ENCODE results near the gene GUCY1A2.

Gene GUCY1A2

DNA sequence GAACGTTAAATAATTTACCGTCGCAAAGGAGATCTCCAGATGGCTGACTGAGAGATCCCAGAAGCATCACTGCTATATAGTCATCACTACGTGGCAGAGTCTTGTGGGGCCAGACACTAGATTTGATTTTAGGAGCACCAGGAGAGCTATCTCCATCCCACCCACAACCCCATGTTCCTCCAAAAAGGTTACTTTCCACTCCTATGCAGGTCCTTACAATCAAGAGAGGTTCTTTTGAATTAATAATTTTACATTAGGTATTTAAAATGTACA, 19.4 kb downstream of the GUCY1A2 start:
- no peak for DNase-seq (ENCODE audit: low spot score)

DNA sequence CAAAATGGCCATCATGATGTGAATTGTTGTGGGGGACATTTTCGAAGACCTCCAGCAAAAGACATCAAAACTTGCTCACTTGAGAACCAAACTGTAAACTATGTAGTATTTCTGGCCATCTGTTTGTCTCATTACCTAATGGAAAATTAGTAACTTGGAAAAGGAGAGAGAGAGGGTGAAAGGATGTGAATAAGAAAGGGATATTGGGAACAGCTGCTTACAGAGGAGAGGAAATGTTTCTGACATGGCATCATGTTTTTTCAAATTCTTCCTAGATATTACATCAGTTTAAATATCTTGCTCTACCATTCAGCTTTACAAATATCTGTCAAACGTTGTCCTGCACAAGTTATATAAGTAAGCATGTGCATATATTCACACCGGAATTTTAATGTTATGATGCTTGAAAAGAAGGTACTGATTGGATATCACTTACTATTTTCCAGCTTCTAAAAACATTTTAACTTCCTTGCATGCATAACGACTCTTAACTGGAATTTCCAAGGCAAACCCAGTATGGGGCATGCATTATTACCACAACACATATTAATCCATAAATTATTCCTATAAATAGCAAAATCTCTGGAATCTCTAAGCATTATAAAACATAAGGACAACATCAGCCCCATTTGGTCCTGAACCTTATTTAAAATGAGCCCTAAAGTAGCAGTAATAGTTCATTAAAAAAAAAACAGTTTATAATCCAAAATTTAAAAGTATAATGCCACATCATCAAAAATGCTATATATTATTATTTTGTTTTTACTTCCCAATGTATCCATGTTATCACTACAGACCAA, 20.0 kb downstream of the GUCY1A2 start:
- no peak for DNase-seq (ENCODE audit: low spot score)

DNA sequence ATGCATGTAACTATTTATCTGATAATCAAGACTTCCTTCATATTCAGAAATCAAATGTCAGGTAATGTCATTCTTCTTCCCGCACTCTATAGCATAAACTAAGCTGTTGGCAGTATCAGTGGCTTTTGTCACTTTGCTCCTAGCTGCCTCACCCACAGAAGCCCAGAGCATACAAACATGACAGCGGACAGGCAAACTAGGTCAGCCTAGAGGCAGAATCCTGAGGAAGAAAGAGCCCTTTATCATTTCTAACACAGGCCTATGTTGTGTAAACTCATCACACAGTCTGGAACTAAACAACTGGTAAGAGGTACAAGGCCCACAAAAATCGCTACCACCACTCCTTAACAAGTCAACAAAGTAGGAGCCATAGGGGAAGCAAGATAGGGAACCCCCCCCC, 21.0 kb downstream of the GUCY1A2 start:
- DNase-seq (ENCODE audit: low spot score): no peak

DNA sequence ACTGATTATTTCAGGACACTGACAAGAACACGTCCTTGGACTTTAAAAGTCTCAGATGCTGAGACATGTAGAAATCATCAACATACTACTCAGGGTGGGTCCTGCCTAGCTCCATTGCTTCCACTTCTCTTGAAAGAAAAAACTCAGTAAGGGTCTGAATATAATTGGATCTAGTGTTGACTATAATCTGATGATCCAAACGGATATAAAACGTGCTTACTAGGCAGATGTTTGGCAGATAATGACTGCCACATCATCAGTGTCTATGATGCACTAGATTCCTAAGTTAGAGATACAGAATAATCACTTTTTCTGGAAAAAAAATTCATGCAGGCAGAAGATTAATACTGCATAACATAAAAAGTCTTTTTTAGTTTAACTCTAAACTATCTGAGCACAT, 21.6 kb downstream of the GUCY1A2 start:
- no peak for DNase-seq (ENCODE audit: low spot score)

DNA sequence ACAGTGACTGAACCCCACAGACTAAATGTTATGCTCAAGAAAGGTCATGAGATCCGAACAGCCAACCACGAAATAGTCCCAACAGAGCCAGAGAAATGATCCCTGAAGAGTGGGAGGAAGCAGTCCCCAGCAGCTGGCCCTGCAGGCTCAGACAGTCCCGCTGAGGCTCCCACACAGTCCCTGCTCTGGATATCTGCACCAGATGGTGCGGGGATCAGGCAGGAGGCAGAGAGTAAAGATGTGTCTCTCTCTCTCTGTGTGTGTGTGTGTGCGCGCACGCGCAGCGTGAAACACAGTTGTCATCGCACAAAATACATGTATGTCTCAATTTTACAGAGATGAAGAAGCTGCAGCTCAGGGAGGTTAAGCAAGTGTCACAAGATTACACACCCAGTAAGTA, 27.9 kb downstream of the GUCY1A2 start:
- DNase-seq (ENCODE audit: low spot score): no peak

DNA sequence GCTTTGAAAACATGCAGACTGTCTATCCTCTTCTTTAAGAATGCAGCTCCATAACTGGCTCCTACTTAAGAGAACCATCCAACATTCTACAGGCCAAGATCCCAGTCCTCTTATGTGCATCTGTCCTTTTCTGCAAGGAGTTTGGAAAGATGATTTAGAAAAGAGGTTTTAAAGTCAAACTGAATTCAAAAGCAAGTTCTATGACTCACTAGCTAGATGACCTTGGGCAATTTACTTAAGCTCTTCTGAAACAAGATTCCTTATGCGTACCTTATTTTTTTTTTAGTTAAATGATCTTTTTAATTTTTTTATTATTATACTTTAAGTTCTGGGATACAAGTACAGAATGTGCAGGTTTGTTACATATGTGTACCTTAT, 29.2 kb downstream of the GUCY1A2 start:
- DNase-seq (ENCODE audit: low spot score): no peak

DNA sequence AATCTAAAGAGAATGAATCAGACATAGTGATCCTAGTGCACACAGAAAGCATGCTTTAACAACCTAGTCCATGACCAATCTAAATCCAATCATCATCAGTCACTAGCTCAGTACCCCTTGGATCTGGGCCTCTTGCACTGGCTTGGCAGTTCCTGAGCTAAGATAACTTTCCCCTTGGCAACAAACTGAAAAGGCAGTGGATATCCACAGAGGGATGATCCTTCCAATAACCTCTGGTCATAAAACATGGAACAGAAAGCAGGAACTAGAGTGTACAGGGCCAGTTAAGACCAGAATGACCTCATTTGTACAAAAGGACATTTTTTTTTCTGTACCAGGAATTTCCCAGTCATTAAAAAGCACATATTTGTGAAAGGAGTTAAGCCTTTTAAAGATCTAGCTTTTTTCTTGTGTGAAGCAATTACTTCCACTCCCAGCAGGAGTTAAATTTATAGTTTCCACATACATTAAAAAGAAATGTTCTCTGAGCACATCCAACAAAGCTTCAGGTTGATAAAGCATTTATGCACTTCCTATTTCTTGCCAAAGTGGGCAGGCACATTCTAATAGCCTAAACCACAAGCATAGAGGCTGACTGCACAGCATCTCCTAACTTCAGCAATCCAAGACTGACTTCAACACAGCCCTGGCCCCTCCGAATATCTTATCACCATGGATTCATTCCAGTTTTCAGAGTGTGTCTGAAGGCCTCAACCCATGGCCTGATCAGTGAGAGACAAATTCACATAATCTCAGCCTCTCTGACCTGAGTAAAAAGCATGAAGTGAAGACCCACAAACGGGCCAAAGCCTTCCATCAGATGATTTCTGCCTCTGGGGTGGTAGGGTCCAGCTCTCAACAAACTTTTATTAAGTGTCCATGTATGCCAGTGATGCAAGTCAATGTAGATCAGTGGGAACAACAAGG, 29.9 kb downstream of the GUCY1A2 start:
- no peak for DNase-seq (ENCODE audit: low spot score)

DNA sequence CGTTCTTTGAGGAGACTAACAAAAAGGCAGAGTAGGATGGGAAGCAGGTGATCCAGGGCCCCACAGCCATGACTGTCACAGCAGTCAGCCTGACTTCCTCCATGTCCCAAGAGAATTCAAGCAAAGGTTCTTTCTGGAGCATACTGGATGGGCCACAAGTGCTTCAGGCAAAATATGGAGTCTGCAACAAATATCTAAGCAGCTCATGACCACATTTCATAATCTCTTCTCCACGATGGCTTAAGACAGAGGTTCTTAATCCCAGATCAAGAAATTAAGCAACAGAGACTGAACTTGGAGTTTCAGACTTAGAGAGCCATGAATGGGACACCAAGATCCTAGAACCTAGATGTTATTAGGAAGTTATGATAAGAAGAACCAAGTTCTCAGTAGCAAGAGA, 31.6 kb downstream of the GUCY1A2 start:
- DNase-seq (ENCODE audit: low spot score): no peak

DNA sequence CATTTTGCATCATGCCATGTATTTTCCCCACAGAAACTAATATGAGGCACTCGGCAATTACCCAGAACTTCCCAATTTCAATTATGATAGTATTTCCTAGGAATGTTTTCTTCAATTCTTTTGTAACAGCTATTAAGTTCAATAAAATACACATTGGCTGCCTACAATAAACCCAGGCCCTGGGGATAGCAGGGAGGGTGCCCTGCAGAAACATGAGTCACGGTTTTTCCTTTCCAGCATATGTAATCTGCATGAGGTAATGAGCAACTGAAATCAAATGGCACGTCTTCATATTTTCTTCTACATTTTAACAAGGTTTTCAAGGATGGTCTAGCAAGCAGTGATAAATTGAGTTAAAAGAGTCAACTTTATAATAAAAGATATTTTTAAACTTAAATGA, 32.0 kb downstream of the GUCY1A2 start:
- no peak for DNase-seq (ENCODE audit: low spot score)

DNA sequence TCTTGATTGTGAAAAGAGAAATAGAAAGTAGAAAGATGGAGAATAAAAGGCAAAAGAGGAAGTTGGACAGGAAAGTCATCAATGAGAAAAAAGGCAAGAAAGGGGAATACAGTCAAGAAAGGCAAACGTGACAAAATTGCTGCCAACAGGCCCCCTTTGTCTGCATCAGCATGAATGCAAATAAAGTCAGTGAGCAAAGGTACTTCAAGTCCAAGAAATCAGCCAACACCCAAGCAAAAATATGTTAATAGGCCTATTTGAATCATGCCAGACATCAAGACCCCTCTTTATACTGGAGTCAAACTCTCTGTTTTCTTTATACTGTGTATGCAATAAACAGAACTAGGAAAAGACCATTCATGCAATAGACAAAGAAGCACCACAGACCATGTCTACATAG, 34.3 kb downstream of the GUCY1A2 start:
- DNase-seq (ENCODE audit: low spot score): no peak

DNA sequence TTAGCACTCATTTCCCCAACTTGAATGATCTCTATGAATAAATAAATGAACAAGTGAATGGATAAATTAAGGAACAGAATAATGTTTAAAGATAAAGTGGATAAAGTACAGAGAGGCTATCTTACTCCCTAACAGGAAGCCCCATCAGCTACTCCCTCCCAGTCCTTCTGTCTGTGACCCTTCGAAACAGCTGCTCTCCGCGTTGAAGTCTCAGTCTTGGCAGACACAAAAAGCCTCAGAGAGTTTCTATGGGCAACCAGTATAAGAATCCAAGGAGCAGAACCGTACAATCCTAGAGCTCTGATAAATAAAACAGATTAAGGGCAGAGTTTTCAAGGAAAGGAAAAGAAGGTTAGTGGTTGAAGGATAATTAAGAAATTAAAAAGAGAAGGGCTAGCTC, 35.0 kb downstream of the GUCY1A2 start:
- no peak for DNase-seq (ENCODE audit: low spot score)

DNA sequence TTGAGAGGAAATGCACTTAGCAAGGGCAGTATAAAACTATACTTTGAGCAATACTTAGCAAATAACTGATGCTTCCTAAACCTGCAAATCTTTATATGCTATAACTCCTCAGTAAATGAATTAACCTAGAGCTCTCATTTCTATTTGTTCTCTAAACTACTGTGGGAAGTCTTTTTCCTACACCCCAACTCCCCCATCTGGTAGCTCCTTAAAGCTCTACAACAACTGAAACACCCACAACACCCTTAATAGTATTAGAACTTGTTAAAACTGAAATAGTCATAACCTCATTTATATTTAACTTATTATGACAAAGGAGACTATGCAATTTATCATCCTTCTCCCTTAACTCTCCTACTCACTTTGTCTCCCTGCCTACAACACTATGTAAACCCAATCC, 43.4 kb downstream of the GUCY1A2 start:
- no peak for DNase-seq (ENCODE audit: low spot score)

DNA sequence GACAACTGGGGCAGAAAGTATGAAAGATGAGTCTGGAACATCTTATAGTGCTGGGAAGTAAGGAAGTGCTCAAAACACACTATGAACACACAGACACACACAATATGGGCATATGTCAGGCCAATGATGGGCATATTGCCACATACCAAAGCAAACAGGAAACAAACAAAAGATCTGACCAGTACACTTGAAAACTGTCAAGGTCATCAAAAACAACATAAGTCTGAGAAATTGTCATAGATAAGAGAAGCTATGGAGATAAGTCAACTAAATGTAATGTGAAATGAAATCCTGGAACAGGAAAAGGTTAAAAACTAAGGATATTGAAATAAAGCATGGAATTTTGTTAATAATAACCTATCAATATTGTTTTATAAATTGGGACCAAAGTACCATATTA, 46.4 kb downstream of the GUCY1A2 start:
- no peak for DNase-seq (ENCODE audit: low spot score)

DNA sequence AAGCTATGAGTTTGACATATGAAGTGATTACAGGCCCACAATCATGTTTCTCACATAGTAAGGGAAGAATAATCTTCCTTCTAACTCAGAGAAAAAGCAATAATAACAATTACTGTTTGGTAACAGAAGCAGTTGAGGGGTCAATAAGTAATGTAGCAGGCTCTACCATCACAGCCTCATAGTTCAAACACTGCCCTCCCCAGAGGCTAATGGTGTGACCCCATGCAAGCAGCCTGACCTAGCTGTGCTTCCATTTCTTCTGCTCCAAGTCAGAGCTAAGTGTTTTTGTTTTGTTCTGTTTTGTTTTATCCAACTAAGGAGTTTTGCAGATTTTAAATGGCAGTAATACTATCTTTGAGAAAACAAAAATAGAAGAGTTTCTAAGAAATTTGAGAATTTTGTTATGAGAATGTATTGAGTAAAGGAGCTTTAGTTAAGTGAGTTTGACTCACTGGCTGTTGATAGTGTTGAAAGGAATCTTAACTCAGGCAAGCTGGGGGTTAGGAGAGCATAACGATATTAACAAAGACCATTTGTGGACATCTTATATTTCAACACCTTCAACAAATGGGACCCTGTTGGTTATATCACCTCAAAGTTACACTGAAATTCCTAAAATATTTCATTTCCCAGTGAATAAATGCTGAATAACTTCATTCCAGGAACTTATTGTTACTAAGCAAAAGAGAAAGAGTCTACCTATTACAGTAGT, 48.5 kb downstream of the GUCY1A2 start:
- no peak for DNase-seq (ENCODE audit: low spot score)

DNA sequence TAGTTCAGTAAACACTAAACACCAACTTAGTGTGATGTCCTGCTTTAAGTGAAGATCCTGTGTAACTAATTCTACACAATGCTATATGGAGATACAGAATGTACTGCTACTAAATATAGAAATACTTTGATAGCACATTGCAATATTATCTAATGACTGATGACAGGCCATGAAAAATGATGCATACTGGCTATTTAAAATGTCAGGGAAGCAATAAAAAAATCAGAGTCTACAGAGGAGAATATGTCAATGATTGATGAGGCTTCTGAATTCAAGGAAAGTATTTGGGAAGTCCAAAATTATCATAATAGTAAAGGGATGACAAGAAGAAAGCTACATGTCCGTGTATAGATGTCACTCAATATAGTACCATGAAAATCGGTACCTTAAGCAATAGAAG, 55.3 kb downstream of the GUCY1A2 start:
- no peak for DNase-seq (ENCODE audit: low spot score)

DNA sequence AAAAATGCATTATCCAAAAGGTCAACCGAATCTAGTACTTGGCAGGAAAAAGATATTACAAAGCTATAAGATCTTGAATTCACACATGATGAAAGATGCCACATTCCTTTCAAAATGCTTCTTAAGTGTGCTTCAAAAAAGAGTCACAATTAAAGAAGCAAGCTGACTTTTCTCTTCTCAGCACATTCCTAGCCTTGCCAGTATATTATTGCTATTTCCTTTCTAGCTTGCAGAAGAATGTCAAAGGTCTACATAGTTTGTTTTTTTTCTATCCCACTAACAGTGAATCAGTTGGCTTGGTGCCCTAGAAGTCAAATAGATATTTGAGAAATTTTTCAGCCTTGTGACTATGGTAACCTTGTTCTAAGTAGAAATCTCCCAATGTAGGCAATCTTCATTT, 56.8 kb downstream of the GUCY1A2 start:
- DNase-seq (ENCODE audit: low spot score): no peak

DNA sequence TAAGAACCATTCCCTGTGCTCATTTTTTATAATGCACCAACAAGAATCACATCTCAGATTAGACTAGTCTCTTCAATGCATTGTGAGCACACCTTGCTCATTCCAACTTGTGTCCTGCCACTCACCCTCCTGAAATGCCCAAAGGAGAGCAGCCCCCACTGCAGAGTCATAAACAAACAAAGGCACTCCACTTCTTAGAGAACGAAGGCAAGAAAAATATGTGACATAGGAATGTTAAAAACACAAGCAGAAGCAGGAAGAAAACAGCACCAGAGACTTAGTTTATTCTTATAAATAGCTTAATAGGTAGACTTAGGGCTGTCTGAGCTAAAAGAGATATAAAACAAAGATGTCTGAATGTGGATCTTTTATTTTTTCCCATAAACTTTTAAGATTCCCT, 57.2 kb downstream of the GUCY1A2 start:
- no peak for DNase-seq (ENCODE audit: low spot score)

DNA sequence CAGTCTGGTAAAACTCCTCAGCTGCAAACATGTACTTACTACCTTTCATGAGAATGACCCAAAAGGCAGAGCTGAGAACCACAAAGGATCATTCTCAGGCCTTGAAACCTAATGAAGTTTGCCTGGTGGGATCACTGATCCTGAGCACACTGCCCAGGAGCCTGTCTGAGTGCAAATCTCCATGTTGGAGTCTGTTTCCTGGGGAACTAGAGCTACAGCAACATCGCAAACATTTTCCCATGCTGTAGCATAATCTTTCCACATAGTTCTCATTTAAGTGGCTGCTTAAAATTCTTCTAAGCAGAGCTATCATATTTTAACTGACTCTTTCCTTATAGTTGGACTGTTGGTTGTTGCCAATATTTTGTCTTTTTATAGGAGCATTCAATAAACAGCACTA, 58.5 kb downstream of the GUCY1A2 start:
- DNase-seq (ENCODE audit: low spot score): no peak

DNA sequence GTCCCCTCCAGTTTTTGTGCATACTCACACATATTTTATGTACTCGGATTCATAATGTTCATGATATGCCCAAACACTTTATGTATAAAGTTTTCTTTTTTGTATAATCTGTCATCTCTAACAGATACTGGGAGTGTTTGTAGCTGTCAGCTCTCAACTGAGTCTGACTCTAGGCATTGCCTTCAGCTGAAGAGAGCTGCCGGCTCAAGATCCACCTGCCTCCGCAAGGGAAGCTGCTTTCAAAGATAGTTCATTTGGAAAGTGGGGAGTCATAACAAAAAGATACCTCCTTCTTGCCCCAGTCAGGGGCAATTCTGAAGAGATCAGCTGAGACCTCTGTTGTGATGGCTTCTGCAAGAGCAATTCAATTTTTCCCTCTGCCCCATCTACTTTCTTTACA, 58.9 kb downstream of the GUCY1A2 start:
- no peak for DNase-seq (ENCODE audit: low spot score)

DNA sequence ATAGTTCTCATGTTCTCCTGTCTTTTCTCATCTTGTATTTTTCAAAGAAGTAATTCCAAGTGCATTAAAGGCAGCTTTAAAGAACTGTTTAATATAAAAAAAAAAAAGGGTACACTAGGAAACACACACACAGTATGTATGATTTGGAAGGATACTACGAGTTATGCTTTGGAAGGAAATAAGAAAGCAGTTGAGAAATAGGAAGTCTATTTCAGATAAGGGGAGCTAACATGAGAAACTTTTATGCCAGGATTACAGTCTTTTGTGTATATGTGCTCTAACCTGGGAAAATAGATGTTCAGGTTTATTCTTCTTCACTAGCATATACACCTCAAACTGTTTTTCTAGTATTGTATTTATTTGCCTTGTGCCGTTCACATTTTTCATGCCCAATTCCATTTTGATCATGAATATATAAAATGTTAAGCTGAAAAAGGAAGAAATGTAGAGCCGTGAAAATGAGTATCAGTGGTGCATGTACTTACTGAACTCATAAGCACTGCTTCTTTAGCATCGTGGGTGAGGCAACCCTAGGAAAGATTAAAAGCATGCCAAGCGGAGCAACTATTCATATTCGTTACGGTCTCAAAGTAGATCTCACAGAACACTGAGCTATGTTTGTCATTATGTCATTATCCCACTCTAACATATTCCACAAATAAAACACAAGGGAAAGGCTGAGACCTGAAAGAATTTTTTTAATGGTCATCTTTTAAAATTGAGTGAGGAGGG, 59.6 kb downstream of the GUCY1A2 start:
- no peak for DNase-seq (ENCODE audit: low spot score)

DNA sequence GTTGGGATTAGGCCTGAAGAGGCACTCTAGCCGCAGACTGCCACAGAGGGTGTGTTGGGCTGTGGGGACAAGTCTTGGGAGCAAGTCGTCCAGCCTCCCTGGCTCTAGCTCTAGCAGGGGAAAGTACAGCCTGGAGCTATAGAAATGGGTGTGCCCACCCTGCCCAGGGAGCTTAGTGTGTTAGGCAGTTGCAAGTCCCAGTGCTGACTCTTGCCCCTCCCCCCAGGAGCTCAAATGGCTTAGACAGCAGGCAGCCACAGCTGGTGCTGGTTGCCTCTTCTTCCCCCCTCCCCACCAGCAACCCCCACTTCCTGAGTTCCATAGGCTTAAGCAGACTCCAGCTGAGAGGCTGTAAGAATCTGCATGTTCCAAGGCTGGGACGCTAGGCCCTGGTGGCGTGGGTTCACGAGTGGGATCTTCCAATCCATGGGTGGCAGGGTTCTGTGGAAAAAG, 61.2 kb downstream of the GUCY1A2 start:
- peak; percentile 31 for DNase-seq (ENCODE audit: low spot score)

DNA sequence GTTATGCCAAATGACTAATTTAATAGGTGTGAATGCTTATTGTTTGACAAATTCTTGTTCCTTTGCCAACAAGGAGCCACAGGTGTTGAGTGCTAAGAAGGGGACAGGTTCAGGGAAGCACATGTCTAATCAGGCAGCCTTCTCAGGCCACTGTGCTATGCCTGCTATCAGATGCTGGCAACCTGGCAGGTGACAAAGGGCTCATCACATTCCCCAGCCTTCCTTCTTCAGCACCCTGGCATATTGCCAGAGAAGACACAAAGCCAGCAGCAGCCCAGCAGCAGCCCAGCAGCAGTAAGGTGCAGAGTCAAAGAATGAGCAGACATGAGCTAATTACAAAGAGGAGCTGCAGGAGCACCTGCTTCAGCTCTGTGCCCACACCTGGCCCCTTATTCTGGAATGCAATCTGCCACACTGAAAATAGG, 68.2 kb downstream of the GUCY1A2 start:
- DNase-seq (ENCODE audit: low spot score): no peak
